ENCODE measurements around the gene TYW3. TPM values are rescaled to one million over a fixed set of nuclear protein-coding genes. Genes with fewer than 3 reads are reported as not detected.
"Not testable (repeated sequence)": the region's sequence is repeated elsewhere in the genome, so short reads cannot be mapped to it uniquely, and the experiment has no call there.

The TYW3 gene
- total RNA-seq, 1 experiment from 2014 or later: 32.9 TPM

DNA sequence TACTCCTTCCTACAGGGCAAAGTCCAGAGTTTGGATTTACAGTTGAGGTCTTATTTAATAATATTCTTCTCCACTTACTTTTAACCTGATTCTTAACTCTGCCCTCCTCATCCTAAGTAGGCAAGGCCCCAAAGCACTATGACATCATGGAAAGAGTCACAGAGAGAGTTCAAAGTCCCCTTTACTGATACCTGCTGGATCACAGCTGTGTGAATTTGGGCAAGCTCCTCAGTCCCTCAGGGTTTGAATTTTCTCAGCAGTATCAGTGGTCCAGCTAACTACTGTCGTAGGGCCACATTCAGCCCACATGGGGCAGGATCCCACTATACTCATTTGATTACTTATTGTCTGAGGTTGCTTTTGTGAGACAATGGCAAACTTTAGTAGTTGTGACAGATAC lies 16.0 kb downstream of the TYW3 start:
- POLR2A ChIA-PET: no interaction called here
- no peaks in the 10 kb centered on the region for H3K27me3 Mint-ChIP-seq (ENCODE audit: low read depth)

DNA sequence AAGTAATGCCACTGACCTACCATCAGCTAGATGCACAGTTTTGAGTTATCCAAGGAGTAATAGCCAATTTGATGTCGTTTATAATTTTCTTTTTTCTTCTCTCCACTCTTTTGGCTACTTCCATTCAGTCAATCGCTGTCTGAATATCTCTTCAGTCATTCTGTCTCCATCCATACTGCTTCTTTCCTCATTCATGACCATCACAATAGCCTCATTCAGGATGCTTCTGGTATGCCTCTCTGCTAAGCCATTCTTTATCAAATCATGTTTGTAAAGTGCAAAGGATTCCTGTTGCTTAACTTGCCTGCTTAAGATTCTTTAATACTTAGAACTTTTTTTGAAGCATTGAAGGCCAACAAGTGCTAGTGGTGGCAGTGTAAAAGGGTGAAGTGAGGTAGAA lies 20.2 kb downstream of the TYW3 start:
- DNase-seq (ENCODE audit: low spot score) (no peak), ATAC-seq (peak; percentile 74)
- Mint-ChIP-seq H3K9me3 (peaks cover 30% of the 10 kb centered on the region), H3K27me3 (ENCODE audit: low read depth) (no peaks in the 10 kb centered on the region; the same call in 1 of the 2 replicates), H3K36me3 (peaks cover 74% of the 10 kb centered on the region), H3K4me3 (no peak overlapping the region), H3K4me1 (peaks cover 13% of the 10 kb centered on the region), H3K27ac (peak overlapping the region; percentile 69)
- ChIA-PET CTCF (interaction anchor here (1.9 kb wide), 1 partner anchor 14 kb away, joined by 6 read pairs; no protein-coding TSS in a partner anchor), POLR2A (no interaction called here)
- TF ChIP-seq EMX1 (CRISPR knock-in tag; IDR thresholded peaks at IDR 0.05) (no peak), SMAD4 (CRISPR knock-in tag; IDR thresholded peaks at IDR 0.05) (no peak), FOXP1 (CRISPR knock-in tag; IDR thresholded peaks at IDR 0.05; ENCODE audit: borderline replicate concordance) (no peak)
- TF ChIP-seq, protein P1, sequence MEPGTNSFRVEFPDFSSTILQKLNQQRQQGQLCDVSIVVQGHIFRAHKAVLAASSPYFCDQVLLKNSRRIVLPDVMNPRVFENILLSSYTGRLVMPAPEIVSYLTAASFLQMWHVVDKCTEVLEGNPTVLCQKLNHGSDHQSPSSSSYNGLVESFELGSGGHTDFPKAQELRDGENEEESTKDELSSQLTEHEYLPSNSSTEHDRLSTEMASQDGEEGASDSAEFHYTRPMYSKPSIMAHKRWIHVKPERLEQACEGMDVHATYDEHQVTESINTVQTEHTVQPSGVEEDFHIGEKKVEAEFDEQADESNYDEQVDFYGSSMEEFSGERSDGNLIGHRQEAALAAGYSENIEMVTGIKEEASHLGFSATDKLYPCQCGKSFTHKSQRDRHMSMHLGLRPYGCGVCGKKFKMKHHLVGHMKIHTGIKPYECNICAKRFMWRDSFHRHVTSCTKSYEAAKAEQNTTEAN (CRISPR knock-in tag; IDR thresholded peaks at IDR 0.05): no peak
- TF ChIP-seq, protein P2, sequence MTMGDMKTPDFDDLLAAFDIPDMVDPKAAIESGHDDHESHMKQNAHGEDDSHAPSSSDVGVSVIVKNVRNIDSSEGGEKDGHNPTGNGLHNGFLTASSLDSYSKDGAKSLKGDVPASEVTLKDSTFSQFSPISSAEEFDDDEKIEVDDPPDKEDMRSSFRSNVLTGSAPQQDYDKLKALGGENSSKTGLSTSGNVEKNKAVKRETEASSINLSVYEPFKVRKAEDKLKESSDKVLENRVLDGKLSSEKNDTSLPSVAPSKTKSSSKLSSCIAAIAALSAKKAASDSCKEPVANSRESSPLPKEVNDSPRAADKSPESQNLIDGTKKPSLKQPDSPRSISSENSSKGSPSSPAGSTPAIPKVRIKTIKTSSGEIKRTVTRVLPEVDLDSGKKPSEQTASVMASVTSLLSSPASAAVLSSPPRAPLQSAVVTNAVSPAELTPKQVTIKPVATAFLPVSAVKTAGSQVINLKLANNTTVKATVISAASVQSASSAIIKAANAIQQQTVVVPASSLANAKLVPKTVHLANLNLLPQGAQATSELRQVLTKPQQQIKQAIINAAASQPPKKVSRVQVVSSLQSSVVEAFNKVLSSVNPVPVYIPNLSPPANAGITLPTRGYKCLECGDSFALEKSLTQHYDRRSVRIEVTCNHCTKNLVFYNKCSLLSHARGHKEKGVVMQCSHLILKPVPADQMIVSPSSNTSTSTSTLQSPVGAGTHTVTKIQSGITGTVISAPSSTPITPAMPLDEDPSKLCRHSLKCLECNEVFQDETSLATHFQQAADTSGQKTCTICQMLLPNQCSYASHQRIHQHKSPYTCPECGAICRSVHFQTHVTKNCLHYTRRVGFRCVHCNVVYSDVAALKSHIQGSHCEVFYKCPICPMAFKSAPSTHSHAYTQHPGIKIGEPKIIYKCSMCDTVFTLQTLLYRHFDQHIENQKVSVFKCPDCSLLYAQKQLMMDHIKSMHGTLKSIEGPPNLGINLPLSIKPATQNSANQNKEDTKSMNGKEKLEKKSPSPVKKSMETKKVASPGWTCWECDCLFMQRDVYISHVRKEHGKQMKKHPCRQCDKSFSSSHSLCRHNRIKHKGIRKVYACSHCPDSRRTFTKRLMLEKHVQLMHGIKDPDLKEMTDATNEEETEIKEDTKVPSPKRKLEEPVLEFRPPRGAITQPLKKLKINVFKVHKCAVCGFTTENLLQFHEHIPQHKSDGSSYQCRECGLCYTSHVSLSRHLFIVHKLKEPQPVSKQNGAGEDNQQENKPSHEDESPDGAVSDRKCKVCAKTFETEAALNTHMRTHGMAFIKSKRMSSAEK (CRISPR knock-in tag; IDR thresholded peaks at IDR 0.05; ENCODE audit: borderline replicate concordance): no peak
- TF ChIP-seq, protein P3, sequence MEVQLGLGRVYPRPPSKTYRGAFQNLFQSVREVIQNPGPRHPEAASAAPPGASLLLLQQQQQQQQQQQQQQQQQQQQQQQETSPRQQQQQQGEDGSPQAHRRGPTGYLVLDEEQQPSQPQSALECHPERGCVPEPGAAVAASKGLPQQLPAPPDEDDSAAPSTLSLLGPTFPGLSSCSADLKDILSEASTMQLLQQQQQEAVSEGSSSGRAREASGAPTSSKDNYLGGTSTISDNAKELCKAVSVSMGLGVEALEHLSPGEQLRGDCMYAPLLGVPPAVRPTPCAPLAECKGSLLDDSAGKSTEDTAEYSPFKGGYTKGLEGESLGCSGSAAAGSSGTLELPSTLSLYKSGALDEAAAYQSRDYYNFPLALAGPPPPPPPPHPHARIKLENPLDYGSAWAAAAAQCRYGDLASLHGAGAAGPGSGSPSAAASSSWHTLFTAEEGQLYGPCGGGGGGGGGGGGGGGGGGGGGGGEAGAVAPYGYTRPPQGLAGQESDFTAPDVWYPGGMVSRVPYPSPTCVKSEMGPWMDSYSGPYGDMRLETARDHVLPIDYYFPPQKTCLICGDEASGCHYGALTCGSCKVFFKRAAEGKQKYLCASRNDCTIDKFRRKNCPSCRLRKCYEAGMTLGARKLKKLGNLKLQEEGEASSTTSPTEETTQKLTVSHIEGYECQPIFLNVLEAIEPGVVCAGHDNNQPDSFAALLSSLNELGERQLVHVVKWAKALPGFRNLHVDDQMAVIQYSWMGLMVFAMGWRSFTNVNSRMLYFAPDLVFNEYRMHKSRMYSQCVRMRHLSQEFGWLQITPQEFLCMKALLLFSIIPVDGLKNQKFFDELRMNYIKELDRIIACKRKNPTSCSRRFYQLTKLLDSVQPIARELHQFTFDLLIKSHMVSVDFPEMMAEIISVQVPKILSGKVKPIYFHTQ (CRISPR knock-in tag; IDR thresholded peaks at IDR 0.05): no peak

More for the DNA sequence above, 16.0 kb downstream of the TYW3 start:
- peaks cover 13% of the 10 kb centered on the region for H3K4me1 Mint-ChIP-seq
- DNase-seq (ENCODE audit: low spot score): no peak
- no peak for ATAC-seq
- H3K27ac Mint-ChIP-seq: no peak overlapping the region; the same call in 1 of the 2 replicates
- no peak overlapping the region for H3K4me3 Mint-ChIP-seq
- CTCF ChIA-PET: interaction anchor here (0.9 kb wide), 1 partner anchor 23 kb away, joined by 3 read pairs; no protein-coding TSS in a partner anchor
- TF ChIP-seq TEAD4 (CRISPR knock-in tag; IDR thresholded peaks at IDR 0.05) (no peak), NR3C1 (CRISPR knock-in tag; conservative IDR thresholded peaks at IDR 0.05; ENCODE audit: low read depth) (no peak), RORB (CRISPR knock-in tag; IDR thresholded peaks at IDR 0.05) (no peak)
- TF ChIP-seq, protein P4, sequence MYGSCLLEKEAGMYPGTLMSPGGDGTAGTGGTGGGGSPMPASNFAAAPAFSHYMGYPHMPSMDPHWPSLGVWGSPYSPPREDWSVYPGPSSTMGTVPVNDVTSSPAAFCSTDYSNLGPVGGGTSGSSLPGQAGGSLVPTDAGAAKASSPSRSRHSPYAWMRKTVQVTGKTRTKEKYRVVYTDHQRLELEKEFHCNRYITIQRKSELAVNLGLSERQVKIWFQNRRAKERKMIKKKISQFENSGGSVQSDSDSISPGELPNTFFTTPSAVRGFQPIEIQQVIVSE (CRISPR knock-in tag; IDR thresholded peaks at IDR 0.05; ENCODE audit: borderline replicate concordance): no peak
- peaks cover 23% of the 10 kb centered on the region for H3K9me3 Mint-ChIP-seq
- peaks cover 66% of the 10 kb centered on the region for H3K36me3 Mint-ChIP-seq

DNA sequence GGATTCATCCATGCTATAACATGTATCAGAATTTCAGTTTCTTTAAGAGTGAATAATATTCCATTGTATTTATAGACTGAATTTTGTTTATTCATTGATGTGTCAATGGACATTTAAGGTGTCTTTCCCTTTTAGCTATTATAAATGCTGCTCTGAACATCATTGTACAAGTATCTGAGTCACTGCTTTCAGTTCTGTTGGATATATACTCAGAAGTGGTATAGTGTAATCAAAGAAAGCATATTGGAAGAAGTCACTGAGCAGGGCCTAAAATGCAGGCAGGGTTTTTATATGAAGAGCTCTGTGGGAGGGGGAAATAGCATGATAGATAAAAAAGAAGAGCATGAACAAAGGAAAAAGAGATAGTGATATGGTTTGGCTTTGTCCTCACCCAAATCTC lies 22.5 kb downstream of the TYW3 start:
- DNase-seq (ENCODE audit: low spot score) (no peak), ATAC-seq (no peak)
- H3K4me3 Mint-ChIP-seq: no peak overlapping the region
- peaks cover 31% of the 10 kb centered on the region for H3K9me3 Mint-ChIP-seq
- H3K36me3 Mint-ChIP-seq: peaks cover 76% of the 10 kb centered on the region
- CTCF ChIA-PET: no interaction called here
- H3K27me3 Mint-ChIP-seq (ENCODE audit: low read depth): no peaks in the 10 kb centered on the region; the same call in 1 of the 2 replicates
- no peak for TF ChIP-seq NR1H2 (CRISPR knock-in tag; IDR thresholded peaks at IDR 0.05)
- TF ChIP-seq EMX1 (CRISPR knock-in tag; IDR thresholded peaks at IDR 0.05): no peak
- TF ChIP-seq RORB (CRISPR knock-in tag; IDR thresholded peaks at IDR 0.05): no peak
- no peak for TF ChIP-seq PRRX2 (CRISPR knock-in tag; IDR thresholded peaks at IDR 0.05)
- TF ChIP-seq, protein P5, sequence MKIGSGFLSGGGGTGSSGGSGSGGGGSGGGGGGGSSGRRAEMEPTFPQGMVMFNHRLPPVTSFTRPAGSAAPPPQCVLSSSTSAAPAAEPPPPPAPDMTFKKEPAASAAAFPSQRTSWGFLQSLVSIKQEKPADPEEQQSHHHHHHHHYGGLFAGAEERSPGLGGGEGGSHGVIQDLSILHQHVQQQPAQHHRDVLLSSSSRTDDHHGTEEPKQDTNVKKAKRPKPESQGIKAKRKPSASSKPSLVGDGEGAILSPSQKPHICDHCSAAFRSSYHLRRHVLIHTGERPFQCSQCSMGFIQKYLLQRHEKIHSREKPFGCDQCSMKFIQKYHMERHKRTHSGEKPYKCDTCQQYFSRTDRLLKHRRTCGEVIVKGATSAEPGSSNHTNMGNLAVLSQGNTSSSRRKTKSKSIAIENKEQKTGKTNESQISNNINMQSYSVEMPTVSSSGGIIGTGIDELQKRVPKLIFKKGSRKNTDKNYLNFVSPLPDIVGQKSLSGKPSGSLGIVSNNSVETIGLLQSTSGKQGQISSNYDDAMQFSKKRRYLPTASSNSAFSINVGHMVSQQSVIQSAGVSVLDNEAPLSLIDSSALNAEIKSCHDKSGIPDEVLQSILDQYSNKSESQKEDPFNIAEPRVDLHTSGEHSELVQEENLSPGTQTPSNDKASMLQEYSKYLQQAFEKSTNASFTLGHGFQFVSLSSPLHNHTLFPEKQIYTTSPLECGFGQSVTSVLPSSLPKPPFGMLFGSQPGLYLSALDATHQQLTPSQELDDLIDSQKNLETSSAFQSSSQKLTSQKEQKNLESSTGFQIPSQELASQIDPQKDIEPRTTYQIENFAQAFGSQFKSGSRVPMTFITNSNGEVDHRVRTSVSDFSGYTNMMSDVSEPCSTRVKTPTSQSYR (CRISPR knock-in tag; IDR thresholded peaks at IDR 0.05): no peak
- H3K27ac Mint-ChIP-seq: no peak overlapping the region
- H3K4me1 Mint-ChIP-seq: peaks cover 13% of the 10 kb centered on the region
- POLR2A ChIA-PET: no interaction called here

DNA sequence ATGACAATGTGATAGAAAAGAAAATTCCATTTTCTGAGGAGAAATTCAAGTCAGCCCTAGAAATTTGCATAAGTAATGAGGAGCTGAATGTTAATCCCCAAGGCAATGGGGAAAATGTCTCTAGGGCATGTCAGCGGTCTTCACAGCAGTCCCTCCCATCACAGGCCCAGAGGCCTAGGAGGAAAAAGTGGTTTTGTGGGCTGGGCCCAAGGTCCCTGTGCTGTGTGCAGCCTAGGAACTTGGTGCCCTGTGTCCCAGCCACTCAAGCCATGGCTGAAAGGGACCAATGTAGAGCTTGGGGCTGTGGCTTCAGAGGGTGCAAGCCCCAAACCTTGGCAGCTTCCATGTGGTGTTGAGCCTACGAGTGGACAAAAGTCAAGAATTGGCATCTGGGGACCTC lies 23.7 kb downstream of the TYW3 start:
- H3K4me3 Mint-ChIP-seq; ATAC-seq; CTCF ChIA-PET; H3K27ac Mint-ChIP-seq; DNase-seq (ENCODE audit: low spot score); H3K27me3 Mint-ChIP-seq (ENCODE audit: low read depth); POLR2A ChIA-PET: not testable (repeated sequence)
- Mint-ChIP-seq H3K4me1 (peaks cover 13% of the 10 kb centered on the region), H3K9me3 (peaks cover 31% of the 10 kb centered on the region), H3K36me3 (peaks cover 83% of the 10 kb centered on the region)
